Mesenchymal stem cell (in vitro differentiated cells and primary cell): ENCODE results near the gene MPDU1.

Source experiments
- DNase-seq: peaks from one replicate; pipeline ENCODE4 v3.0.0-alpha.2; 2013
- H2AFZ ChIP-seq: one replicate; pipeline ENCODE4 v1.6.1; 2013; ENCODE audit warnings: low read depth, mild to moderate bottlenecking, control low read depth, inconsistent platforms, low read length, moderate library complexity
- H2AK5ac ChIP-seq: 2 replicates; pipeline ENCODE4 v1.6.1; 2013; ENCODE audit warnings: low read length, moderate library complexity, mild to moderate bottlenecking, inconsistent platforms; ENCODE audit not compliant: severe bottlenecking
- H2BK120ac ChIP-seq: one replicate; pipeline ENCODE4 v1.6.1; 2013; ENCODE audit warnings: low read depth, mild to moderate bottlenecking, inconsistent platforms, low read length, moderate library complexity
- H2BK12ac ChIP-seq, 2 experiments: one replicate each; pipeline ENCODE4 v1.6.1; 2013; ENCODE audit warnings: inconsistent platforms in 2 of 2, low read length in 2 of 2, mild to moderate bottlenecking in 2 of 2, moderate library complexity in 2 of 2, control low read depth in 1 of 2
- H2BK15ac ChIP-seq: one replicate; pipeline ENCODE4 v1.6.1; 2013; ENCODE audit warnings: mild to moderate bottlenecking, low read depth, inconsistent platforms; ENCODE audit not compliant: poor library complexity, severe bottlenecking
- H2BK5ac ChIP-seq: 2 replicates; pipeline ENCODE4 v1.6.1; 2013; ENCODE audit warnings: low read depth, mild to moderate bottlenecking, low read length, control low read depth, inconsistent platforms; ENCODE audit not compliant: poor library complexity, severe bottlenecking
- H3K14ac ChIP-seq, 2 experiments: one replicate each; pipeline ENCODE4 v1.6.1; 2013; ENCODE audit warnings: inconsistent platforms in 2 of 2, low read length in 2 of 2, control low read depth in 1 of 2, mild to moderate bottlenecking in 1 of 2, moderate library complexity in 1 of 2
- H3K18ac ChIP-seq, 2 experiments: one replicate each; pipeline ENCODE4 v1.6.1; 2013; ENCODE audit warnings: inconsistent platforms in 2 of 2, low read length in 2 of 2, control low read depth in 1 of 2, low read depth in 1 of 2, mild to moderate bottlenecking in 1 of 2
- H3K23ac ChIP-seq, 2 experiments: one replicate each; pipeline ENCODE4 v1.6.1; 2013; ENCODE audit warnings: inconsistent platforms in 2 of 2, low read length in 2 of 2, mild to moderate bottlenecking in 2 of 2, moderate library complexity in 2 of 2, control low read depth in 1 of 2
- H3K27ac ChIP-seq: 2 replicates; pipeline ENCODE4 v1.5.1; 2013; ENCODE audit warnings: mild to moderate bottlenecking, moderate library complexity, low read length, control low read depth, inconsistent platforms; ENCODE audit not compliant: poor library complexity, severe bottlenecking
- H3K27me3 ChIP-seq, 2 experiments: 2 replicates each; pipeline versions ENCODE4 v1.6.1 to v1.7.0; 2013; ENCODE audit warnings: low read length in 2 of 2, mild to moderate bottlenecking in 2 of 2, moderate library complexity in 2 of 2, control low read depth in 1 of 2, inconsistent platforms in 1 of 2; ENCODE audit not compliant: control insufficient read depth in 1 of 2, insufficient read depth in 1 of 2
- H3K36me3 ChIP-seq, 2 experiments: 2 replicates each; pipeline versions ENCODE4 v1.6.1 to v1.7.0; 2013; ENCODE audit warnings: low read length in 2 of 2, control low read depth in 1 of 2, inconsistent platforms in 1 of 2, low read depth in 1 of 2, mild to moderate bottlenecking in 1 of 2; ENCODE audit not compliant: insufficient read depth in 2 of 2, control insufficient read depth in 1 of 2
- H3K4ac ChIP-seq, 2 experiments: one replicate each; pipeline ENCODE4 v1.6.1; 2013; ENCODE audit warnings: inconsistent platforms in 2 of 2, low read length in 2 of 2, mild to moderate bottlenecking in 2 of 2, moderate library complexity in 2 of 2, control low read depth in 1 of 2, low read depth in 1 of 2
- H3K4me1 ChIP-seq: 2 replicates; pipeline ENCODE4 v1.6.1; 2013; ENCODE audit warnings: low read depth, low read length, control low read depth; ENCODE audit not compliant: control insufficient read depth, insufficient read depth
- H3K4me2 ChIP-seq: 2 replicates; pipeline ENCODE4 v1.6.1; 2013; ENCODE audit warnings: low read length, mild to moderate bottlenecking, inconsistent platforms; ENCODE audit not compliant: poor library complexity, severe bottlenecking
- H3K4me3 ChIP-seq, 2 experiments: 2 replicates each; pipeline versions ENCODE4 v1.5.1 to v1.7.0; 2013; ENCODE audit warnings: low read length in 2 of 2, mild to moderate bottlenecking in 2 of 2, control low read depth in 1 of 2, low read depth in 1 of 2; ENCODE audit not compliant: insufficient read depth in 1 of 2
- H3K79me1 ChIP-seq: replicated peaks from 2 replicates; pipeline ENCODE4 v1.6.1; 2013; ENCODE audit warnings: mild to moderate bottlenecking, control low read depth, low read length, inconsistent platforms; ENCODE audit not compliant: poor library complexity, severe bottlenecking
- H3K9ac ChIP-seq: 2 replicates; pipeline ENCODE4 v1.7.0; 2013; ENCODE audit warnings: mild to moderate bottlenecking, low read length, moderate library complexity
- H3K9me3 ChIP-seq: 2 replicates; pipeline ENCODE4 v1.7.0; 2013; ENCODE audit warnings: mild to moderate bottlenecking, low read length; ENCODE audit not compliant: control insufficient read depth
- H4K8ac ChIP-seq: one replicate; pipeline ENCODE4 v1.6.1; 2013; ENCODE audit warnings: inconsistent platforms, mild to moderate bottlenecking, low read length, moderate library complexity
- H4K91ac ChIP-seq: one replicate; pipeline ENCODE4 v1.6.1; 2013; ENCODE audit warnings: mild to moderate bottlenecking, low read length, inconsistent platforms
- WGBS: methylation state at CpG from one replicate; pipeline ENCODE4 v1.1.7; 2013; ENCODE audit warnings: mixed read lengths; 5-methylcytosine and 5-hydroxymethylcytosine counted together

Gene MPDU1

DNA sequence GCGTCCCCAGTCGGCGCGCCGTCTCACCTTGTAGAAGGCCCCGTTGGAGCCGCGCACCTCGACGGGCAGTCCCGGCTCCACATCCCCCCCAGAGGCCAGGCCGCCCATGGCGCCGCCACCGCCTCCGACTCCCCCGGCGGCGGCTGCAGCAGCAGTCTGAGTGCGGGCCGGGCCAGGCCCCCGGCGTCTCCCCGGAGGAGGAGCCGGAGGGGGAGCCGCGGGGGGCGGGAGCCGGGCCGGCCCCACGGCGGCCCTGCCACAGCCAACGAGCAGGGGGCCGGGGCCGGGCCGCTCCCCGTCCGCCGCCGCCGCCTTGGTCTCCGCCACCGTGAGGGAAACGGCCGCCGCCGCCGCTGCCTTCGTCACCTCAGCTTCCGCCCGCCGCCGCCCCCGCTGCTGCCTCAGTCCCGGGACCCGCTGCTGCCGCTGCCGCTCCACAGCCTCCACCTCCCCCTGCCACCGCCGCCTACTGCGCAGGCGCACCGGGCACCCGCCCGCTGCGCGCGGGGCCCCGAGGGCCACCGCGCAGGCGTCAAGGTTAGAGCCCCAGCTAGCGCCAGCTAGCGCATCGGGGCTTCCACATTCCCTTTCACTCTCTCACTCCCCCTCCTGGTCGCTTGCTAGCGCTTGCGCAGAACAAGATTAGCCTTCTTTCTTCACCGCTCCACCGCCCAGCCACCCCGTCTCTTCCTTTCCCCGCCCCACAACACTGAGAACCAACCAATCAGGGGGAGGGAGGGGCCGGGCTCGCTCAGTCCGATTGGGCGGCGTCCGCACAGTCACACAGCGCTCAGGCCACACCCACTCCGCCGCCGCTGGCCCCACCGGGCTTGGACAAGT lies 31.0 kb downstream of the MPDU1 start, which contains the start of gene FXR2:
Gene FXR2 (minus strand): TSS at position 473 of the 840 bp plus-strand sequence. CDS start 365 bp downstream, at position 108.
- Histone ChIP-seq H3K4me1 (peaks cover 3% of the 10 kb centered on the region), H3K9me3 (no peaks in the 10 kb centered on the region), H3K9ac (peak within 1 kb of the TSS; percentile 95), H3K27me3 (no peaks in the 10 kb centered on the region), H2BK12ac (peak within 1 kb of the TSS in 1 of 2 experiments; percentile 84), H4K8ac (peak within 1 kb of the TSS; percentile 94), H3K36me3 (peaks cover 0 to 21% of the 10 kb centered on the region in 2 experiments), H3K18ac (peak within 1 kb of the TSS; percentile 96 to 100), H3K4ac (peak within 1 kb of the TSS in 1 of 2 experiments; percentile 97), H3K14ac (peak within 1 kb of the TSS in 1 of 2 experiments; percentile 91), H2AFZ (peak within 1 kb of the TSS; percentile 77), H3K23ac (peak within 1 kb of the TSS; percentile 80 to 98), H3K27ac (peak within 1 kb of the TSS; percentile 81), H3K4me2 (peak within 1 kb of the TSS; percentile 70), H3K4me3 (peak within 1 kb of the TSS; percentile 95 to 96), H2BK15ac (peak within 1 kb of the TSS; percentile 89), H2BK5ac (peak within 1 kb of the TSS; percentile 66), H2BK120ac (peak within 1 kb of the TSS; percentile 83), H3K79me1 (no peaks in the 10 kb centered on the region), H2AK5ac (no peak within 1 kb of the TSS), H4K91ac (peak within 1 kb of the TSS; percentile 97)
- under 1% methylated on average over 72 of the region's 93 CpGs for WGBS
- peak; percentile 100 for DNase-seq

DNA sequence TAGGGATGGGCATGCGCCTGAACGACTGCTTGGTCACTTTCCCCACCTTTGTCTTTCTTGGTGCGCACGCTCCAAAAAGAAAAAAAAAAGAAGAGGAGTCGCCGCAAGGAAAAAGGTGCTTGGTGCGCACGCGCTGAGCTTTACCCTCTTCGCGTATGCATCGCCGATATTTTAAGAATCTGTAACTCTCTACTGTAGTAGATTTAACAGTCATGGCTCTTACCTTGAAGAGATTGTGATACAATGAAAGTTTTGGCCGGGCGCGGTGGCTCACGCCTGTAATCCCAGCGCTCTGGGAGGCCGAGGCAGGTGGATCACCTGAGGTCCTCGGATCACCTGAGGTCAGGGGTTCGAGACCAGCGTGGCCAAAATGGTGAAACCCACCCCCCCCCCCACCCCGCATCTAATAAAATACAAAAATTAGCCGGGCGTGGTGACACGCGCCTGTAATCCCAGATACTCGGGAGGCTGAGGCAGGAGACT lies 31.7 kb downstream of the MPDU1 start:
- Histone ChIP-seq H3K4me2 (peak overlapping the region; percentile 60), H3K4me3 (peak overlapping the region; percentile 29 to 77), H2BK5ac (no peak overlapping the region), H2BK120ac (no peak overlapping the region), H2BK12ac (no peak overlapping the region), H3K36me3 (peaks cover 0 to 17% of the 10 kb centered on the region in 2 experiments), H3K9ac (peak overlapping the region; percentile 90), H4K8ac (peak overlapping the region; percentile 67), H2BK15ac (no peak overlapping the region), H4K91ac (no peak overlapping the region), H3K79me1 (no peaks in the 10 kb centered on the region), H3K18ac (peak overlapping the region in 1 of 2 experiments; percentile 30), H3K23ac (no peak overlapping the region), H3K4ac (peak overlapping the region in 1 of 2 experiments; percentile 59), H3K14ac (peak overlapping the region in 1 of 2 experiments; percentile 36), H3K9me3 (no peaks in the 10 kb centered on the region), H3K27me3 (no peaks in the 10 kb centered on the region), H2AFZ (no peak overlapping the region), H3K27ac (peak overlapping the region; percentile 81), H3K4me1 (peaks cover 3% of the 10 kb centered on the region), H2AK5ac (no peak overlapping the region)
- no peak for DNase-seq
- WGBS: 10% methylated on average over 23 of the region's 28 CpGs

DNA sequence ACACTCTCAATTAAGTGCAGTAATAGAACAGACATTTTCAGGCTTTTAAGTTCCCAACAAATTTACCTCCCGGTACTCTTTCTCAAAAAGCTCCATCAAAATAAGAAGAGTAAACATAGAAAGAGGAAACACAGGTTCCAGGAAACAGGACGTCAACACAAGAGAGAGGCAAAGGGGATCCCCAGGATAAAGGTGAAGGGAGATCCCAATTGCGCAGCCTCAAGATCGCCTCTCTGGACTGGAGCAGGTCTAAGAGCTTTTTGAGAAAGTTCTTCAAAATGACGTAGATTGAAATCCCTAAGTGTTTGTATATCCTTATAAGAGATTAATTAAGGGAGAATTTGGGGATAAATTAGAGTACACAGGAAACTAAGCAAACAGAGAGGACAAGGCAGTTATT lies 35.0 kb downstream of the MPDU1 start:
- Histone ChIP-seq H4K8ac (no peak overlapping the region), H2BK120ac (no peak overlapping the region), H3K79me1 (no peaks in the 10 kb centered on the region), H2BK15ac (no peak overlapping the region), H2BK5ac (no peak overlapping the region), H3K4me1 (peaks cover 3% of the 10 kb centered on the region), H2AFZ (no peak overlapping the region), H2BK12ac (no peak overlapping the region), H3K4me3 (no peak overlapping the region), H3K36me3 (no peaks in the 10 kb centered on the region), H2AK5ac (no peak overlapping the region), H4K91ac (no peak overlapping the region), H3K4ac (no peak overlapping the region), H3K9me3 (no peaks in the 10 kb centered on the region), H3K23ac (no peak overlapping the region), H3K18ac (no peak overlapping the region), H3K27ac (no peak overlapping the region), H3K9ac (no peak overlapping the region), H3K27me3 (no peaks in the 10 kb centered on the region), H3K14ac (no peak overlapping the region), H3K4me2 (no peak overlapping the region)
- WGBS: 92% methylated on average over 4 of the region's 5 CpGs
- no peak for DNase-seq

DNA sequence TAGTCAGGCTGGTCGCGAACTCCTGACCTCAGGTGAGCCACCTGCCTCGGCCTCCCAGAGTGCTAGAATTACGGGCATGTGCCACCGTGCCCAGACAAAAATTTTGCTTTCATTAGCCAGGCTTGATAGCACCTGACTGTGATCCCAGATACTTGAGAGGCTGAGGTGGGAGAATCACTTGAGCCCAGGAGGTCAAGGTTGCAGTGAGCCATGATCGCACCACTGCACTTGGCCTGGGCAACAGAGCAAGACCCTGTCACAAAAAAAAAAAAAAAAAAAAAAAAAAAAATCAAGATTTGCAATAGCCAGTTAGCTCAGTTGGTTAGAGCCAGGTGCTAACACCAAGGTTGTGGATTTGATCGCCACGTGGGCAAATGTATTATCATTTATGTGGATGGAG lies 37.2 kb downstream of the MPDU1 start:
- no peak overlapping the region for H3K18ac ChIP-seq
- no peak overlapping the region for H3K4me3 ChIP-seq
- H3K27ac ChIP-seq: no peak overlapping the region
- H3K9me3 ChIP-seq: no peaks in the 10 kb centered on the region
- H4K8ac ChIP-seq: no peak overlapping the region
- no peak overlapping the region for H3K14ac ChIP-seq
- H3K79me1 ChIP-seq: no peaks in the 10 kb centered on the region
- H2BK5ac ChIP-seq: no peak overlapping the region
- H2AK5ac ChIP-seq: no peak overlapping the region
- H3K23ac ChIP-seq: no peak overlapping the region
- H3K36me3 ChIP-seq: peaks cover 0 to 4% of the 10 kb centered on the region in 2 experiments
- peaks cover 2% of the 10 kb centered on the region for H3K4me1 ChIP-seq
- no peak overlapping the region for H2BK15ac ChIP-seq
- no peak overlapping the region for H2BK120ac ChIP-seq
- no peak overlapping the region for H3K4ac ChIP-seq
- no peak overlapping the region for H4K91ac ChIP-seq
- no peak for DNase-seq
- 97% methylated on average over 8 of the region's 8 CpGs for WGBS
- no peak overlapping the region for H3K9ac ChIP-seq
- H2BK12ac ChIP-seq: no peak overlapping the region
- H3K27me3 ChIP-seq: no peaks in the 10 kb centered on the region
- no peak overlapping the region for H2AFZ ChIP-seq
- no peak overlapping the region for H3K4me2 ChIP-seq
